ENCODE data around the gene FAM13A. TPM values are rescaled to one million over a fixed set of nuclear protein-coding genes. Genes with fewer than 3 reads are reported as not detected.

Gene FAM13A
- total and polyA plus RNA-seq, 2 of the 8 experiments (the other 6 are each of a cell fraction or from before 2014, with no cell fraction given), result 7.1 to 16.5 TPM

DNA sequence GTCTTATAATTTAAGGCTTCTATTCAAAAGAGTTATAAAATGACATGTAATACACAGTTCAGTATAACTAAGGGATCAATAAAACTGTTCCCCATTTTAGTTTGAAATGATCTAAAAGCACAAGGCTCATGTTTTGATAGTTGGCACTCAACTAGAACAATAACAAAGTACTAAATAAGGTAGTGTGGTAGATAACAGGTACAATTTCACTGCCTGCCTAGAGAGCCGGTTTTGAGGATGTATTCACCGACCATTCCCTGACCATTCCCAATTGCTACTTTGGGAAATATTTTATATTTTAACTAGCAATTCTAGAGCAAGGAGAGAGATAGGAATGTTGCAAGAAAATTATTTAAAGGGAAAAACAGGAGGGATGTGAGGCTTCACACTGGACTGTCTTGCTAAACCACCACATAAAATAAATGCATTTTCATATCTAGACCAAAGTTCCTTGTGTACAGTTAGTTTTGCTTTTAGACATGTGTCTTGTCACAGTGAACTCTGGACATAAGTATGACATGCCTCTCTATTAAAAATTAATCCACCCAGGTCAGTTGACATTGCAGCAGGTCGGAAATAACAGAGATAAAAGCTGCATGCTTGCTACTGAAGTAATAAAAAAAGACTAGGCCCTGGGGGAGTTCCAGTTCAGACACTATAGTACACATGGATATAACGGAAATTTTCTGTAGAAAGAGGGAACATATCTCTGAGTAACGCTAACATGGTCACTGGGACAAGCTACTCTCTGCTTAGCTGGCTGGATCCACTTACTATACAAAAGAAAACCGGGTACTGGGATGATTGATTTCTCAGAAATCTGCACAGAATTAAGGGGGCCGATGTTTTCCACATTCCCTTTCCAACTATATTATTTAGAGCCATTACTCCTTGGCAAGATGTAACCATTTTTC lies 303.1 kb downstream of the FAM13A start:
- Histone ChIP-seq H3K4ac (replicated peaks; ENCODE audit: insufficient read length, low read depth, low read length) (no peak overlapping the region), H4K8ac (ENCODE audit: extremely low read depth, insufficient read depth, low read length) (no peak overlapping the region), H3K9ac (replicated peaks in 1 of 4; ENCODE audit: extremely low read depth in 1 of 4, low read depth in 3 of 4, low read length in 3 of 4) (no peak overlapping the region), H3K23ac (ENCODE audit: insufficient read length) (no peak overlapping the region), H4K91ac (replicated peaks; ENCODE audit: insufficient read length, low read length) (no peak overlapping the region), H3K56ac (replicated peaks; ENCODE audit: insufficient read length, low read depth, low read length) (no peak overlapping the region), H3K79me1 (ENCODE audit: low read depth, low read length) (no peaks in the 10 kb centered on the region), H2BK12ac (ENCODE audit: low read depth, low read length) (no peak overlapping the region), H3K23me2 (ENCODE audit: low read depth, low read length) (no peaks in the 10 kb centered on the region), H2AK5ac (ENCODE audit: low read depth, low read length) (no peak overlapping the region), H2BK120ac (replicated peaks; ENCODE audit: low read depth, low read length) (no peak overlapping the region), H3K4me1 (replicated peaks in 1 of 4; ENCODE audit: control insufficient read depth in 3 of 4, insufficient read depth in 4 of 4, low read length in 3 of 4) (peaks cover 0 to 8% (median 3%) of the 10 kb centered on the region in 4 experiments; a peak in 4 of 7 replicates), H3K9me3 (ENCODE audit: insufficient read depth in 2 of 2, low read depth in 1 of 2, low read length in 1 of 2) (no peaks in the 10 kb centered on the region), H2BK20ac (ENCODE audit: low read length) (no peak overlapping the region), H3K27me3 (replicated peaks in 1 of 4; ENCODE audit: control insufficient read depth in 3 of 4, extremely low read depth in 1 of 4, insufficient read depth in 3 of 4, low read length in 3 of 4) (no peaks in the 10 kb centered on the region), H3K4me3 (ENCODE audit: extremely low read depth in 1 of 4, insufficient read depth in 2 of 4, low read depth in 3 of 4, low read length in 4 of 4) (no peak overlapping the region), H3K27ac (ENCODE audit: low read depth, low read length) (no peak overlapping the region), H2BK5ac (ENCODE audit: low read depth, low read length) (no peak overlapping the region), H3K79me2 (ENCODE audit: control insufficient read depth in 1 of 2, insufficient read depth in 2 of 2, low read length in 2 of 2) (no peaks in the 10 kb centered on the region), H3K18ac (ENCODE audit: extremely low read depth, low read length) (no peak overlapping the region), H3K4me2 (ENCODE audit: insufficient read depth in 1 of 2, low read depth in 2 of 2, low read length in 2 of 2) (no peak overlapping the region), H4K5ac (ENCODE audit: insufficient read length, low read depth, low read length) (no peak overlapping the region), H2AFZ (ENCODE audit: low read length) (no peak overlapping the region), H3K36me3 (ENCODE audit: control insufficient read depth in 2 of 4, insufficient read depth in 4 of 4, low read length in 3 of 4) (peaks cover 0 to 16% (median 3%) of the 10 kb centered on the region in 4 experiments; a peak in 5 of 8 replicates), H3K14ac (ENCODE audit: insufficient read length) (no peak overlapping the region), H2BK15ac (ENCODE audit: low read length) (no peak overlapping the region), H4K20me1 (replicated peaks in 1 of 2; ENCODE audit: control insufficient read depth in 1 of 2, insufficient read depth in 2 of 2, low read length in 2 of 2) (peaks cover 0 to 3% of the 10 kb centered on the region in 2 experiments)
- POLR2A ChIA-PET (ENCODE audit: partially characterized antibody), result no interaction called here
- CTCF ChIA-PET (ENCODE audit: partially characterized antibody), result interaction anchor here (0.6 to 1.5 kb wide), 7 partner anchors 10 to 101 kb away, joined by 3 to 6 read pairs (median 3); no protein-coding TSS in a partner anchor
- TF ChIP-seq SRF (IDR thresholded peaks at IDR 0.05; ENCODE audit: low read depth, low read length), result no peak
- TF ChIP-seq SP4 (IDR thresholded peaks at IDR 0.05; ENCODE audit: low read length), result no peak
- TF ChIP-seq, protein P1, sequence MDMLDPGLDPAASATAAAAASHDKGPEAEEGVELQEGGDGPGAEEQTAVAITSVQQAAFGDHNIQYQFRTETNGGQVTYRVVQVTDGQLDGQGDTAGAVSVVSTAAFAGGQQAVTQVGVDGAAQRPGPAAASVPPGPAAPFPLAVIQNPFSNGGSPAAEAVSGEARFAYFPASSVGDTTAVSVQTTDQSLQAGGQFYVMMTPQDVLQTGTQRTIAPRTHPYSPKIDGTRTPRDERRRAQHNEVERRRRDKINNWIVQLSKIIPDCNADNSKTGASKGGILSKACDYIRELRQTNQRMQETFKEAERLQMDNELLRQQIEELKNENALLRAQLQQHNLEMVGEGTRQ (IDR thresholded peaks at IDR 0.05; ENCODE audit: low read length), result no peak
- no peak for TF ChIP-seq ZNF274 (IDR thresholded peaks at IDR 0.05; ENCODE audit: borderline replicate concordance, extremely low read depth, low read length)
- no peak for TF ChIP-seq GABPA (IDR thresholded peaks at IDR 0.05; ENCODE audit: borderline replicate concordance, insufficient read depth, low read length)
- FAIRE-seq (no peak), DNase-seq (ENCODE audit: low read depth in 1 of 2, low spot score in 2 of 2) (no peak)
- WGBS, 2 experiments (ENCODE audit: extremely low coverage in 1 of 2, insufficient coverage in 1 of 2, insufficient read length in 1 of 2, insufficient replicate concordance in 2 of 2, low coverage in 1 of 2, low lambda C conversion rate in 2 of 2, missing lambda C conversion rate in 1 of 2), result 83% methylated on average over 7 of the region's 7 CpGs; no CpG with 5 or more reads in 1 of the 2 experiments

All from H1 (cell line).